HL-60 (cell line): Measurements from ENCODE around the gene ADPRH.

ENCODE experiments used
- GABPA ChIP-seq: IDR thresholded peaks from 2 replicates; pipeline ENCODE4 v1.6.1; 2012; ENCODE audit warnings: low read depth
- POLR2AphosphoS5 ChIP-seq: IDR thresholded peaks from 2 replicates; pipeline ENCODE4 v1.6.1; 2012; ENCODE audit warnings: low read depth
- SPI1 ChIP-seq: IDR thresholded peaks from 2 replicates; pipeline ENCODE4 v1.6.1; 2012; ENCODE audit warnings: low read depth, mild to moderate bottlenecking, borderline replicate concordance

GRCh38 chr3:119625451-119626153, 46.3 kb downstream of the ADPRH start:
- TF ChIP-seq SPI1 (no peak), POLR2AphosphoS5 (no peak), GABPA (no peak)
